Progenitor cell of endocrine pancreas (in vitro differentiated cells): ENCODE measurements around the gene ZNF407. TPM values are rescaled to one million over a fixed set of nuclear protein-coding genes. Genes with fewer than 3 reads are reported as not detected.

Experiments
- DNase-seq: peaks from one replicate; pipeline ENCODE4 v3.0.0; 2021; ENCODE audit warnings: low spot score; ENCODE audit not compliant: unreplicated experiment
- H3K27ac Mint-ChIP-seq: 2 replicates; pipeline ENCODE4 v1.8.0; 2021; ENCODE audit warnings: mild to moderate bottlenecking, moderate library complexity, mixed read lengths
- H3K27me3 Mint-ChIP-seq: 2 replicates; pipeline ENCODE4 v1.8.0; 2021; ENCODE audit warnings: mixed read lengths
- H3K36me3 Mint-ChIP-seq: 2 replicates; pipeline ENCODE4 v1.8.0; 2022; ENCODE audit warnings: mixed read lengths; ENCODE audit not compliant: insufficient read depth
- H3K4me1 Mint-ChIP-seq: 2 replicates; pipeline ENCODE4 v1.8.0; 2021; ENCODE audit warnings: low read depth, mixed read lengths
- H3K4me3 Mint-ChIP-seq: 2 replicates; pipeline ENCODE4 v1.8.0; 2021; ENCODE audit warnings: low read depth, mild to moderate bottlenecking, moderate library complexity, mixed read lengths
- H3K9me3 Mint-ChIP-seq: 2 replicates; pipeline ENCODE4 v1.8.0; 2021; ENCODE audit warnings: low read depth, mixed read lengths
- total RNA-seq: library from RNA; stranded (reverse); gene quantifications from 2 replicates; pipeline ENCODE4 v1.2.1, GENCODE V29; 2021
- TF ChIP-seq, protein P1 (sequence below): fragments of 200-600 bp; sonication (generic); IDR thresholded peaks from one replicate; pipeline ENCODE4 v1.5.0; 2021; ENCODE audit warnings: antibody characterized with exemption, mild to moderate bottlenecking; ENCODE audit not compliant: unreplicated experiment

Gene ZNF407
- total RNA-seq, 1 donor from 2014 or later = 18.1 TPM

DNA sequence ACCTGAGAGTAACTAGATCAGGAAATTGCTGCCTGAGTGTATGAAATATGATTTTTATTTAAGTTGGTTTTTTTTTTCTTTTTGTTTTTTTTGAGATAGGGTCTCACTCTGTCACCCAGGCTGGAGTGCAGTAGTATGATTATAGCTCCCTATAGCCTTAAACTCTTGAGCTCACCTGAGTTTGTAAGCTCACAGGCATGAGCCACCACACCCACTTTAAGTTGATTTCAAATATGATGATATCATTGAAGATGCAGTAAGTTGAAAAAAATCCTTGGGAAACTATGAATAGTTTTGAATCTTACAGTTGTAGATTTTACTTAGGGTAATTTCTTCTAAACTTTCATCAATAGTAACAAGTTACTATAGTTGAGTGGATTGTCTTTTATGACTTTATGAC, 234.7 kb downstream of the ZNF407 start:
- Mint-ChIP-seq H3K27me3 (no peaks in the 10 kb centered on the region), H3K4me3 (no peak overlapping the region), H3K27ac (no peak overlapping the region), H3K36me3 (no peaks in the 10 kb centered on the region), H3K4me1 (peaks cover 12% of the 10 kb centered on the region), H3K9me3 (no peaks in the 10 kb centered on the region)
- TF ChIP-seq, protein P1, sequence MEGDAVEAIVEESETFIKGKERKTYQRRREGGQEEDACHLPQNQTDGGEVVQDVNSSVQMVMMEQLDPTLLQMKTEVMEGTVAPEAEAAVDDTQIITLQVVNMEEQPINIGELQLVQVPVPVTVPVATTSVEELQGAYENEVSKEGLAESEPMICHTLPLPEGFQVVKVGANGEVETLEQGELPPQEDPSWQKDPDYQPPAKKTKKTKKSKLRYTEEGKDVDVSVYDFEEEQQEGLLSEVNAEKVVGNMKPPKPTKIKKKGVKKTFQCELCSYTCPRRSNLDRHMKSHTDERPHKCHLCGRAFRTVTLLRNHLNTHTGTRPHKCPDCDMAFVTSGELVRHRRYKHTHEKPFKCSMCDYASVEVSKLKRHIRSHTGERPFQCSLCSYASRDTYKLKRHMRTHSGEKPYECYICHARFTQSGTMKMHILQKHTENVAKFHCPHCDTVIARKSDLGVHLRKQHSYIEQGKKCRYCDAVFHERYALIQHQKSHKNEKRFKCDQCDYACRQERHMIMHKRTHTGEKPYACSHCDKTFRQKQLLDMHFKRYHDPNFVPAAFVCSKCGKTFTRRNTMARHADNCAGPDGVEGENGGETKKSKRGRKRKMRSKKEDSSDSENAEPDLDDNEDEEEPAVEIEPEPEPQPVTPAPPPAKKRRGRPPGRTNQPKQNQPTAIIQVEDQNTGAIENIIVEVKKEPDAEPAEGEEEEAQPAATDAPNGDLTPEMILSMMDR = no peak
- DNase-seq = no peak

DNA sequence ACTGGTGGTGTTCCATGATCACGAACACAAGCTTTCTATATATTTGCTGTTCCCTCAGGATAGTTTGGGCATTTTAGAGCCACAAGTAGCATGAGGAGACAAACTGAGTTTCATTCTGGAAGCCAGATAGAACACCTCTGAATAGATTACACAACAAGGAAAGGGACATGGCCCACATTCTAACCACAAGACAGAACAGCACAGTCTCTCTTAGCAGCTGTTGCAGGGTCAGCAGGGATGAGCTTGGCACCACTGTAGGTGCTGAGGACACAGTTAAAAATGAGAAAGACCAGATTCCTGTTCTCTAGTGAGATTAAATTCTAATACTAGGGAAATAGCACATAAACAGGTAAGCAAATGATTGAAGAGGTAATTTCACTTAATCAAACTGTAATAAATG, 235.3 kb downstream of the ZNF407 start:
- no peaks in the 10 kb centered on the region for H3K36me3 Mint-ChIP-seq
- H3K27me3 Mint-ChIP-seq = no peaks in the 10 kb centered on the region
- no peak overlapping the region for H3K4me3 Mint-ChIP-seq
- H3K27ac Mint-ChIP-seq = no peak overlapping the region
- no peaks in the 10 kb centered on the region for H3K9me3 Mint-ChIP-seq
- H3K4me1 Mint-ChIP-seq = peaks cover 12% of the 10 kb centered on the region
- TF ChIP-seq, protein P1 = no peak
- DNase-seq = no peak

DNA sequence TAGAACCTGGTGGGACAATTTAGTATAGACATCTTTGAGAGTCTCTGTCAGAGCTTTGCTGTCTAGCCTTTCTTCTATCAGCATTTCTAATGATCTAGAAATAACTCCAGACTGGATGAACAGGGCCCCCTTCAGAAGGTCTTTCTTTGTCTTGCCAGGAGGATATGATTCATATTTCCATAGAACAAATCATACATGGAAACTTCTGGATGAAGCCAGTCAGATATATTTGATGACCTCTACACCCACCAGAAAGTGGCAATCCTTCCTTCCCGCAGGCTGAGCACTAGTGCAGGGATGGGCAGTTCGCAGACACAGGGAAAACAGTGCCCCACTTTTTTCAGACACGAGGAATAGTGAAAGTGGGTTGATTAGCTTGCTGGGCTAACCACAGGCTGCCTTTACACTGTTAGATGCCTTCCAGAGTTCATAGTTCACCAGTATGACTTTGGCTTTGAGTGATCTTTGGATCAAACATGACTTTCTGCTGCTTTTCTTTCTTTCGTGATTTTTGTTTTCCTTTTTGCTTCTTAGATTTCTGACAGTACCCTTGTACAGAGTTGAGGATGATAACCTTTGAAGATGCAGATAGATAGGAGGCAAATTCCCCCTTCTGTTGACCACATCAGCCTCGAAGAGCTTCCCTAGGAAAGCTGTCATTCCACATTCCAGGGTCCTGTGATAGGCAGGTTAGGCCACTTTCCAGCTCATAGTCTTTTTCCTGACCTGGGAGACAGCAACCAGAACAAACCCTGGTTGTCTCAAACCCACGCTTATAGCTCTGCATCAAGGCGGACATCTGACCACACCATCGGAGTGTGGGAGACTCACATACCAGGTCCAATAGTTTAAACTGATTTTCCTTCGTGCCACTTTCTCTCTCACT, 237.0 kb downstream of the ZNF407 start:
- H3K27ac Mint-ChIP-seq = no peak overlapping the region

DNA sequence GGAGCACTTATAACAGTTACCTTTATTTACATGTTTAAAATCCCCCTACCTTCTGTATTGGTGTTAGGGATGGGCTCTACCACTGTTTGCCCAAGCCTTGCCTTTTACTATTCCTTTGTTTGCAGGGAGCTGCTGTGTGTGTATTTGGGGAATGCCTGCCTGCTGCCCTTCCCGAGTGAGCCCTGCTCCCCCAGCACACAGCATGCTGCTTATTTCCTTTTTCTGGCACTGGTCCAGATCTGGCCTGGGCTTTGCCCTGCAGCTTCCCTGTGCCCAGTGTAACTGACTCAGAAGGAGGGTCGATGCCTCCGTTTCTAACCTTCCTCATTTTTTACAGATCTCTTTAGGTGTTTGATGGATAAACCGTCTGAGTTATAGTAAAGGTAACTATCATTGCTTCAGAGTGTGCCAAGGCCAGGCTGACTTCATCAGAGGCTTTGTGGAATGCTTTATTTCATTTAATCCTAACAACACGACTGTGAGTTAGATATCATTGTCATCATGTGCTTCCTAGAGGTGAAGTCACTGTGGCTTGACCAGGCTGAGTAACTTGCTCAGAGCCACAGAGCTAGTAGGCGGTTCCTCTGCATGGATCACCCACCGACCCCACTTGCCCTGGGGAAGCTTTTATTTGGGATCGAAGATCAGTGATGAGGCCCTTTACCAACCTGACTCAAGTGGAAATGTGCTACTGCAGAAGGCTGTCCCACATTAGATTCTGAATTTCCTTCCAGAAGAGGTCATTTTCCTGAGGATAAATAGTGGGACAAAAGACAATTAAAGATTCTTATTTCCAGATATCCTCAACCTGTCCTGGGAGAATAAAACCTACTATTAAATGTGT, 238.8 kb downstream of the ZNF407 start:
- H3K9me3 Mint-ChIP-seq = no peaks in the 10 kb centered on the region
- peak overlapping the region; percentile 76 for H3K27ac Mint-ChIP-seq
- H3K4me3 Mint-ChIP-seq = no peak overlapping the region
- TF ChIP-seq, protein P1 = no peak
- DNase-seq = no peak
- no peaks in the 10 kb centered on the region for H3K27me3 Mint-ChIP-seq
- peaks cover 12% of the 10 kb centered on the region for H3K4me1 Mint-ChIP-seq
- no peaks in the 10 kb centered on the region for H3K36me3 Mint-ChIP-seq

More for the DNA sequence above, 237.0 kb downstream of the ZNF407 start:
- Mint-ChIP-seq H3K4me1 (peaks cover 12% of the 10 kb centered on the region), H3K4me3 (no peak overlapping the region), H3K36me3 (no peaks in the 10 kb centered on the region), H3K27me3 (no peaks in the 10 kb centered on the region), H3K9me3 (no peaks in the 10 kb centered on the region)
- TF ChIP-seq, protein P1 = no peak
- no peak for DNase-seq

DNA sequence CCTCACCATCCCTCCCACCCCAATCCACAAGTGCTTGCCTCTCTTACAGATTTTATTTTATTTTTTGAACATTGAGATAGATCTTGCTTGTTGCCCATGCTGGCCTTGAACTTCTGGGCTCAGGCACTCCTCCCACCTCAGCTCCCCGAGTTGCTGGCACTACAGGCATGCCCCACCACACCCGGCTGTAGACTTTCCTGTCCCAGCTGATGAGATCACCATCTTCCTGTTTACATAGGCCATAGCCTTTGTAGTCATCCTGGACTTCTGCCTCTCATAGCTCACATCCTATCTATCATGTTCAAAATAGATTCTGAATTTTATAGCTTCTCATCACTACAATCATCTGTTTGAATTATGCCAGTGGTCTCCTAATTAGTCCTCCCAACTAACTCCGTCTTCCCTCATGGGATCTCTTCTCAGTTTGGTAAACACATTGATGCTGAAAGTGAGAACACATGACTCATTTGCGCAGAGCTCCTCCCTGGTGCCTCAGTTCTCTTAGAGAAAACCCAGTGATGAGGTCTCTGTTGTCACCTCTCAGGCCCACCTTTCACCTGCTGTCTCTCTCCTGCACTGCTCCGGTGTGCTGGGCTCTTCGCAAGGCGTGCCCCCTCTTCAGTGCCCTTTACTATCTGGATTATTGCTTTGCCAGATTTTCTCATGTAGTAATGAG, 243.0 kb downstream of the ZNF407 start:
- H3K27me3 Mint-ChIP-seq = no peaks in the 10 kb centered on the region
- TF ChIP-seq, protein P1 = no peak
- no peak overlapping the region for H3K27ac Mint-ChIP-seq
- H3K9me3 Mint-ChIP-seq = no peaks in the 10 kb centered on the region
- H3K4me3 Mint-ChIP-seq = no peak overlapping the region
- no peak for DNase-seq
- peaks cover 6% of the 10 kb centered on the region for H3K4me1 Mint-ChIP-seq
- no peaks in the 10 kb centered on the region for H3K36me3 Mint-ChIP-seq
